ENCODE results near the gene OR10V1. TPM values are rescaled to one million over a fixed set of nuclear protein-coding genes. Genes with fewer than 3 reads are reported as not detected.

Gene OR10V1
- total RNA-seq, 1 experiment from 2014 or later: not detected

DNA sequence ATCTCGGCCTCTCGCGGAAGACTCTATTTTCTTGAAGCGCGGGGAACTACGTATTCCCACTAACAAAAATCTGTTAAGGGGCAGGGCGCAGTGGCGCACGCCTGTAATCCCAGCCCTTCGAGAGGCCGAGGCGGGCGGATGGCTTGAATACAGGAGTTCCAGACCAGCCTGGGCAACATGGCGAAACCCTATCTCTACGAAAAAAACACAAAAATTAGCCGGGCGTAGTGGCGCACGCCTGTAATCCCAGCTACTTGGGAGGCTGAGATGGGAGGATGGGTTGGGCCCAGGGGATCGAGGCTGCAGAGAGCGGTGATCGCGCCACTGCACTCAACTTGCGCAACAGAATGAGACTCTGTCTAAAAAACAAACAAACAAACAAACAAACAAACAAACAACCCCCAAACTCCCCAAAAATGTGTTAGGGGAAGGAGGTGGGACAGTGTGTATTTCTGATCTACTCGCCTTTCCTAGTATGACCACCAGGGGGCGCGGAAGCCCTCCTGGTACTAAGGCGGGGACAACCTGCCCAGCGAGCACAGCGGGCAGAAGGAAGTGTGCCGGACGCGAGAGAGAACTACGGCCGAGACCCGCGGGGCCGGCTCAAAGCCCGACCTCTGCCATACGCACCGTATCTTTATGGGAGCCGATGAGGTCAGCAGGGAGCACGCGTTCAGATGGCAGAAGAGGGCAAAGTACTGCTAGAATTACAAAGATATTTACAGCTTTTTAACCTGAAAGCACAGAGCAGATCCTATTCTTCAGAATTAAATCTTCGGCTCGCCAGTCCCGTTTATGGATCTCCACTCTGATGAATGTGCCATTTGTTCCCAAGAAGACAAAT lies 40.2 kb upstream of the OR10V1 start:
- peak overlapping the region; percentile 53 for H3K27ac Mint-ChIP-seq (ENCODE audit: unreplicated experiment)
- peak overlapping the region; percentile 96 for H3K4me3 ChIP-seq (ENCODE audit: low read depth, low read length)
- ChIA-PET POLR2A (interaction anchor here (0.9 to 4.0 kb wide), 2 partner anchors 23 to 85 kb away, joined by 3 to 18 read pairs; partner anchors contain the start of gene PATL1), CTCF (interaction anchor here (0.6 to 1.9 kb wide), 3 partner anchors 23 to 57 kb away, joined by 4 to 5 read pairs (median 5); partner anchors contain the start of gene MRPL16)
- H3K36me3 Mint-ChIP-seq (ENCODE audit: insufficient read depth, unreplicated experiment): peaks cover 39% of the 10 kb centered on the region
- H3K4me1 ChIP-seq: peaks cover 29% of the 10 kb centered on the region
- H3K9me3 ChIP-seq: no peaks in the 10 kb centered on the region
- DNase-seq: peak; percentile 86 to 90
- H3K9me3 Mint-ChIP-seq (ENCODE audit: unreplicated experiment): no peaks in the 10 kb centered on the region
- peak overlapping the region; percentile 83 for H3K4me3 Mint-ChIP-seq (ENCODE audit: unreplicated experiment)
- no TSS peak for BruUV-seq (replicated peaks)
- TF ChIP-seq, protein P1, sequence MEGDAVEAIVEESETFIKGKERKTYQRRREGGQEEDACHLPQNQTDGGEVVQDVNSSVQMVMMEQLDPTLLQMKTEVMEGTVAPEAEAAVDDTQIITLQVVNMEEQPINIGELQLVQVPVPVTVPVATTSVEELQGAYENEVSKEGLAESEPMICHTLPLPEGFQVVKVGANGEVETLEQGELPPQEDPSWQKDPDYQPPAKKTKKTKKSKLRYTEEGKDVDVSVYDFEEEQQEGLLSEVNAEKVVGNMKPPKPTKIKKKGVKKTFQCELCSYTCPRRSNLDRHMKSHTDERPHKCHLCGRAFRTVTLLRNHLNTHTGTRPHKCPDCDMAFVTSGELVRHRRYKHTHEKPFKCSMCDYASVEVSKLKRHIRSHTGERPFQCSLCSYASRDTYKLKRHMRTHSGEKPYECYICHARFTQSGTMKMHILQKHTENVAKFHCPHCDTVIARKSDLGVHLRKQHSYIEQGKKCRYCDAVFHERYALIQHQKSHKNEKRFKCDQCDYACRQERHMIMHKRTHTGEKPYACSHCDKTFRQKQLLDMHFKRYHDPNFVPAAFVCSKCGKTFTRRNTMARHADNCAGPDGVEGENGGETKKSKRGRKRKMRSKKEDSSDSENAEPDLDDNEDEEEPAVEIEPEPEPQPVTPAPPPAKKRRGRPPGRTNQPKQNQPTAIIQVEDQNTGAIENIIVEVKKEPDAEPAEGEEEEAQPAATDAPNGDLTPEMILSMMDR (IDR thresholded peaks at IDR 0.05; ENCODE audit: insufficient read depth in 1 of 2, low read depth in 1 of 2, low read length in 1 of 2, severe bottlenecking in 1 of 2, unreplicated experiment in 1 of 2): peak; percentile 93 to 94
- peaks cover 1% of the 10 kb centered on the region; the same call in 1 of the 2 replicates for H3K36me3 ChIP-seq (ENCODE audit: control insufficient read depth, insufficient read depth, low read length)
- H3K27me3 ChIP-seq (replicated peaks; ENCODE audit: control insufficient read depth, insufficient read depth, low read length): no peaks in the 10 kb centered on the region
- H3K27me3 Mint-ChIP-seq (ENCODE audit: insufficient read depth, unreplicated experiment): no peaks in the 10 kb centered on the region
- intact Hi-C loops (cut with micrococcal nuclease; ENCODE audit: unreplicated experiment): loop anchor here (1.0 to 10.0 kb wide), 6 partner anchors 22 to 579 kb away; partner anchors contain the start of gene DTX4
- H3K4me1 Mint-ChIP-seq (ENCODE audit: low read depth, unreplicated experiment): peaks cover 19% of the 10 kb centered on the region

DNA sequence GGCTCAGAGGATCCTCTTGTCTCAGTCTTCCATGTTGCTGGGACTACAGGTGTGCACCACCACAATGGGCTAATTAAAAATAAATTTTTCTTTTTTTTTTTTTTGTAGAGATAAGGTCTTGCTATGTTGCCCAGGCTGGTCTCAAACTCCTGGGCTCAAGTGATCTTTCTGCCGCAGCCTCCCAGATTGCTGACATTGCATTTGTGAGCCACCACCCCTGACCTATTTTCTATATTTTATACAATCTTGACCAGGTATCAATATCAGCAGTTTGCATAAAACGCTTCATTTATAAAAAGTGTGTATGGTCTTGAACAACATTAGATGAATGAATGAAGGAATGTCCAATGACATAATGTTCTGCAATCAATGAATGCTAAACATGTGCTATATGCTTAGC lies 32.5 kb upstream of the OR10V1 start:
- Mint-ChIP-seq H3K4me1 (ENCODE audit: low read depth, unreplicated experiment) (no peaks in the 10 kb centered on the region), H3K4me3 (ENCODE audit: unreplicated experiment) (no peak overlapping the region), H3K9me3 (ENCODE audit: unreplicated experiment) (peaks cover 2% of the 10 kb centered on the region), H3K36me3 (ENCODE audit: insufficient read depth, unreplicated experiment) (no peaks in the 10 kb centered on the region), H3K27me3 (ENCODE audit: insufficient read depth, unreplicated experiment) (no peaks in the 10 kb centered on the region), H3K27ac (ENCODE audit: unreplicated experiment) (no peak overlapping the region)
- TF ChIP-seq, protein P1 (IDR thresholded peaks at IDR 0.05; ENCODE audit: insufficient read depth in 1 of 2, low read depth in 1 of 2, low read length in 1 of 2, severe bottlenecking in 1 of 2, unreplicated experiment in 1 of 2): no peak
- no peaks in the 10 kb centered on the region for H3K9me3 ChIP-seq
- no peaks in the 10 kb centered on the region for H3K27me3 ChIP-seq (replicated peaks; ENCODE audit: control insufficient read depth, insufficient read depth, low read length)
- BruUV-seq (replicated peaks): no TSS peak
- no peak overlapping the region for H3K4me3 ChIP-seq (ENCODE audit: low read depth, low read length)
- no peak for DNase-seq
- ChIA-PET POLR2A (no interaction called here), CTCF (no interaction called here)
- H3K4me1 ChIP-seq: no peaks in the 10 kb centered on the region
- H3K36me3 ChIP-seq (ENCODE audit: control insufficient read depth, insufficient read depth, low read length): 0 out of 2 replicates have a peak, but pooled peaks cover 1% of the 10 kb centered on the region
- intact Hi-C loops (cut with micrococcal nuclease; ENCODE audit: unreplicated experiment): no loop called here

DNA sequence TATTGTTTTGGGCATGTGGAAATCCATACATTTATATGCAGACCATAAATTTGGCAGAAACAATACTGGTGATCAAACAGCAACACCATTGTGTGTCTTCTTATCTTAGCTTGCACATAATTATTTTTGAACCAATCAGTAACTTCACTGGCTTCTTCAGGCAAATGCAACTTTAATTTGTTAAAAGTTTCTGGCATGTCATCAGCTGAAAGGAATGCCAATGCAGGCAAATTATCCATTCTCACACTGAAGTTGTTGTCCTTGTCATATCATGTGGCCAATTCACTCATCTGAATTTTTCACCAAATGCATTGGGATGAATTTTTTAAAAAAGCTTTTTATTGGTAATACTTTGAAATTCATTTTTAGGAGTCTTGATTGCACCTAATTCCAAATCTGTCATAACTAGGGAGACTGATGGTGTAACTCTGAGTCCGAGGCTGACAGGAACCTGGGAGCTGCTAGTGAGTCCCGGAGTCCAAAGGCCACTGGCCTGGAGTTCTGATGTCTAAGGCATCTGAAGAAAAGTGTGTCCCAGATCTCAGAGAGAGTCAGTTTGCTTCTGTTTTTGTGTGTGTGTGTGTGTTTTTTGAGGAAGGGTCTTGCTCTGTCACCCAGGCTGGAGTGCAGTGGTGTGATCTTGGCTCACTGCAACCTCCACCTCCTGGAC lies 17.4 kb upstream of the OR10V1 start:
- H3K4me3 Mint-ChIP-seq (ENCODE audit: unreplicated experiment): no peak overlapping the region
- Histone ChIP-seq H3K27me3 (replicated peaks; ENCODE audit: control insufficient read depth, insufficient read depth, low read length) (no peaks in the 10 kb centered on the region), H3K9me3 (0 out of 2 replicates have a peak, but pooled peaks cover 7% of the 10 kb centered on the region), H3K36me3 (ENCODE audit: control insufficient read depth, insufficient read depth, low read length) (no peaks in the 10 kb centered on the region), H3K4me3 (ENCODE audit: low read depth, low read length) (no peak overlapping the region), H3K4me1 (peaks cover 42% of the 10 kb centered on the region)
- no peaks in the 10 kb centered on the region for H3K27me3 Mint-ChIP-seq (ENCODE audit: insufficient read depth, unreplicated experiment)
- peak overlapping the region; percentile 44 for H3K27ac Mint-ChIP-seq (ENCODE audit: unreplicated experiment)
- CTCF ChIA-PET: interaction anchor here (0.6 kb wide), 2 partner anchors 25 to 51 kb away, joined by 3 to 6 read pairs; no protein-coding TSS in a partner anchor
- no peaks in the 10 kb centered on the region for H3K9me3 Mint-ChIP-seq (ENCODE audit: unreplicated experiment)
- BruUV-seq (replicated peaks): no TSS peak
- POLR2A ChIA-PET: no interaction called here
- peaks cover 16% of the 10 kb centered on the region for H3K4me1 Mint-ChIP-seq (ENCODE audit: low read depth, unreplicated experiment)
- DNase-seq: peak in 1 of 2 experiments; percentile 10
- H3K36me3 Mint-ChIP-seq (ENCODE audit: insufficient read depth, unreplicated experiment): no peaks in the 10 kb centered on the region
- TF ChIP-seq, protein P1 (IDR thresholded peaks at IDR 0.05; ENCODE audit: insufficient read depth in 1 of 2, low read depth in 1 of 2, low read length in 1 of 2, severe bottlenecking in 1 of 2, unreplicated experiment in 1 of 2): no peak
- intact Hi-C loops (cut with micrococcal nuclease; ENCODE audit: unreplicated experiment): no loop called here
